HG03108 (cell line): Measurements from ENCODE around the gene BATF3.

Source experiments
- ATAC-seq: cut with Tn5 transposase; IDR thresholded peaks from one replicate; pipeline ENCODE4 v1.9.1; 2021; ENCODE audit warnings: moderate library complexity; ENCODE audit not compliant: unreplicated experiment

Gene BATF3

GRCh38 chr1:212685429-212685828 lies 14.2 kb downstream of the BATF3 start:
- no peak for ATAC-seq

- ATAC-seq: no peak
Observed at GRCh38 chr1:212684521-212685090, 15.0 kb downstream of the BATF3 start.

- ATAC-seq: no peak
Observed at GRCh38 chr1:212684076-212684475, 15.6 kb downstream of the BATF3 start.

GRCh38 chr1:212683357-212683722 lies 16.3 kb downstream of the BATF3 start:
- peak; percentile 72 for ATAC-seq

- no peak for ATAC-seq
Observed at GRCh38 chr1:212680680-212681389, 18.8 kb downstream of the BATF3 start.

- ATAC-seq: peak; percentile 55
Observed at GRCh38 chr1:212678456-212679410, 20.9 kb downstream of the BATF3 start.

GRCh38 chr1:212677573-212677972 lies 22.1 kb downstream of the BATF3 start:
- no peak for ATAC-seq

GRCh38 chr1:212677136-212677535 lies 22.5 kb downstream of the BATF3 start:
- no peak for ATAC-seq

GRCh38 chr1:212675675-212676074 lies 24.0 kb downstream of the BATF3 start:
- no peak for ATAC-seq

- no peak for ATAC-seq
Observed at GRCh38 chr1:212674872-212675271, 24.8 kb downstream of the BATF3 start.

GRCh38 chr1:212671342-212672031 lies 28.2 kb downstream of the BATF3 start:
- ATAC-seq: no peak

GRCh38 chr1:212670882-212671281 lies 28.8 kb downstream of the BATF3 start:
- no peak for ATAC-seq

- no peak for ATAC-seq
Observed at GRCh38 chr1:212670301-212670700, 29.3 kb downstream of the BATF3 start.

- no peak for ATAC-seq
Observed at GRCh38 chr1:212669600-212669999, 30.0 kb downstream of the BATF3 start.

- ATAC-seq: no peak
Observed at GRCh38 chr1:212669102-212669501, 30.5 kb downstream of the BATF3 start.

GRCh38 chr1:212668477-212668876 lies 31.2 kb downstream of the BATF3 start:
- ATAC-seq: no peak

GRCh38 chr1:212667223-212668139 lies 32.2 kb downstream of the BATF3 start:
- ATAC-seq: no peak

GRCh38 chr1:212666116-212666775 lies 33.4 kb downstream of the BATF3 start:
- ATAC-seq: no peak

GRCh38 chr1:212665241-212666115 lies 34.2 kb downstream of the BATF3 start:
- peak; percentile 87 for ATAC-seq
